ES-I3 (cell line): Measurements from ENCODE around the gene CDAN1.

Experiments
- H3K36me3 ChIP-seq: 2 replicates; pipeline ENCODE4 v1.6.1; 2013; ENCODE audit warnings: mild to moderate bottlenecking, low read length, control low read depth, moderate library complexity; ENCODE audit not compliant: insufficient read depth
- H3K4me1 ChIP-seq: 2 replicates; pipeline ENCODE4 v1.6.1; 2013; ENCODE audit warnings: mild to moderate bottlenecking, control low read depth, low read length; ENCODE audit not compliant: insufficient read depth
- H3K9ac ChIP-seq: 2 replicates; pipeline ENCODE4 v1.6.1; 2013; ENCODE audit warnings: low read depth, mild to moderate bottlenecking, low read length, moderate library complexity
- H3K9me3 ChIP-seq: 2 replicates; pipeline ENCODE4 v1.6.1; 2013; ENCODE audit warnings: mild to moderate bottlenecking, low read length, moderate library complexity; ENCODE audit not compliant: control insufficient read depth, insufficient read depth

Gene CDAN1

DNA sequence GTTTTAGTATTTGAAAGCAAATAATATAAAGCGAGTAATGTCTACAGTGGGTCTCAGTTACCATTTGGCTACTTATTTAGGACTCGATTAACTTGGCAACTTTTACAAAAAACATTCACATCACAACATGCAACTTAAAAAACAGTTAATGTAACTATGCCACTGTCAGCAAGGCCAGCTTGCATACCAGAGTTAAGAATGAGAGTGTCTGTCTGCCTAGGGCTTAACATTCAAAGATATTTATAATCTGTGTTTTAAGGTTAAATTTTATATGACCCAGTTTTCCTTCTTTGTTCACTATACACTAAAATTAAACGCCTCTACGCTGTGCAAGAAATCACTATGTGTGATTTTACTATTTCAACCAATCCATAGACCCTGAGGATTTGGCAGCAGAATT is 5.2 kb upstream of the CDAN1 start:
- no peaks in the 10 kb centered on the region for H3K9me3 ChIP-seq
- no peaks in the 10 kb centered on the region for H3K4me1 ChIP-seq
- H3K36me3 ChIP-seq, result no peaks in the 10 kb centered on the region; the same call in 1 of the 2 replicates
- no peak overlapping the region for H3K9ac ChIP-seq

DNA sequence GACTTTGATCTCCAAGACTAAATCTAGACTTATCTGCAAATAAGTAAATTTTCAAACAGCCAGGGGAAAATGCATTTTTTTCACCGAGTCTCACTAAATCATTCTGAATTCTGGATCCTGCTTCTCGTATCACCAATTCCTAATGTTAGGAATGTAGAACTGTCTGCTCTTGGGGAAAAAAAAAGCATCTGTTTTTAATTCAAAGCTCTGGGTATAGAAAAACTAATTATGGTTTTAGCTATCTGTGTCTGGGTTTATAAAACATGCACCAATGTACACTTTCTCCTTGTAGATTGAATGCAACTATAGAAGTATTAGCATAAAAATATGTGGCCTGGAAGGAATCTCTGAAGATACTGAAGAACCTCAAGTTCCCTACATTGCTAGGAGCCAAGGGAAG is 4.8 kb upstream of the CDAN1 start:
- Histone ChIP-seq H3K9me3 (no peaks in the 10 kb centered on the region), H3K4me1 (no peaks in the 10 kb centered on the region), H3K36me3 (no peaks in the 10 kb centered on the region; the same call in 1 of the 2 replicates), H3K9ac (no peak overlapping the region)

DNA sequence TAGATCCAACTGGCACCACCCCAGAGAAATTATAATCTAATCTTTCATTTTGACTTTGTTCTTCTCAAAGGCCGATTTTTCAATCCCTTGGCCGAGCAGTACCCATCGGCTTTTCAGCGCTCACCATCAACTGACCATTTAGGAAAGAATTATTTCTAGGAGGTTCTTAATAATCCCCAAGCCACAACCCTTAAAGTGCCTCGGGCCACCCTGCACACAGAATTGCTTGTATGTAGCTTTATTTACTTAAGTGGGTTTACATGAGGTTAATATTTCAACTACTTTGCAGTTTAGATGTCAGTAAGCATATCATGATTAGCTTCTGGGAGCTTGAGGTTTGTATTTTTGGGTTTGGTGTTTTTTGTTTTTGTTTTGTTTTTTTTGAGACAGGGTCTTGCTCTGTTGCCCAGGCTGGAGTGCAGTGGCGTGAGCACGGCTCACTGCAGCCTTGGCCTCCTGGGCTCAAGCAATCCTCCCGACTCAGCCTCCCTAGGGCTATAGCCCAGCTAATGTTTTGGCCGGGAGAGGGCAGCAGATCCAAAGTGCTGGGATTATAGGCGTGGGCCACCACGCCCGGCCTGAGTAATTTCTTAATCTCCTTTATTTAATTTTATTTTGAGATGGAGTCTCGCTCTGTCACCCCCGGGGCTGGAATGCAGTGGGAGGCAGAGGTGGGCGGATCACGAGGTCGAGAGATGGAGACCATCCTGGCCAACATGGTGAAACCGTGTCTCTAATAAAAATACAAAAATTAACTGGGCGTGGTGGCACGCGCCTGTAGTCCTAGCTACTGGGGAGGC is 801 bp upstream of the CDAN1 start:
- H3K9ac ChIP-seq, result peak overlapping the region; percentile 86
- H3K9me3 ChIP-seq, result no peaks in the 10 kb centered on the region
- H3K36me3 ChIP-seq, result no peaks in the 10 kb centered on the region; the same call in 1 of the 2 replicates
- H3K4me1 ChIP-seq, result no peaks in the 10 kb centered on the region

DNA sequence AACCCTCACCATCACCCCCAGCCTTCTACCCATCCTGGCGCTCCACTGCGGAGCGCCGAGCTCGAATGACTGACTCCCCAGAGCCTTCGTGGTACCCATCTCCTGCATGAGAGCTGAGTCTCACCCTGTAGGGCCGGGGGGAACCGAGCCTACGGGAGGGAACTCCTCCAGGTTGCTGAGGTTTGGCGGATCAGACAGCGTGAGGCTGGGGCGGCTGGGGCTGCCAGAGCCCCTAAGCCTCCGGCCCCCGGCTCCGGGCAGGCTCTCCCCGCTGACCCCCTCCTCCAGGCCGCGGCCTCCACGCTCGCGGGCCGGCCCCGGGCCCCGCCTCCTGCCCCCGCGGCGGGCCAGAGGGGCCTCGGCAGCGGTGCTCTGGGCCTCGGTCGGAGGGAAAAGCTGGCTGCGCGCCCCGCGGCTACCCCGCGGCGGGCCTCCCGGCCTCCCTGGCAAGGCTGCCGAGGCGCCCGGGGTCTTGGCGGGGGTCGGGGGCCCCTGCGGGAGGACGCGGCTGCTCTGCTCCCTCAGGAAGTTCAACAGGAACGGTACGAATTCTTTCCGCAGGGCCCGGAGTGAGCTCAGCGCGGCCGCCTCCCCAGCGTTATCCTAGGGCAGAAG is 643 bp downstream of the CDAN1 start:
- Histone ChIP-seq H3K36me3 (peaks cover 5% of the 10 kb centered on the region), H3K9me3 (no peaks in the 10 kb centered on the region), H3K4me1 (no peaks in the 10 kb centered on the region), H3K9ac (peak overlapping the region; percentile 62)

DNA sequence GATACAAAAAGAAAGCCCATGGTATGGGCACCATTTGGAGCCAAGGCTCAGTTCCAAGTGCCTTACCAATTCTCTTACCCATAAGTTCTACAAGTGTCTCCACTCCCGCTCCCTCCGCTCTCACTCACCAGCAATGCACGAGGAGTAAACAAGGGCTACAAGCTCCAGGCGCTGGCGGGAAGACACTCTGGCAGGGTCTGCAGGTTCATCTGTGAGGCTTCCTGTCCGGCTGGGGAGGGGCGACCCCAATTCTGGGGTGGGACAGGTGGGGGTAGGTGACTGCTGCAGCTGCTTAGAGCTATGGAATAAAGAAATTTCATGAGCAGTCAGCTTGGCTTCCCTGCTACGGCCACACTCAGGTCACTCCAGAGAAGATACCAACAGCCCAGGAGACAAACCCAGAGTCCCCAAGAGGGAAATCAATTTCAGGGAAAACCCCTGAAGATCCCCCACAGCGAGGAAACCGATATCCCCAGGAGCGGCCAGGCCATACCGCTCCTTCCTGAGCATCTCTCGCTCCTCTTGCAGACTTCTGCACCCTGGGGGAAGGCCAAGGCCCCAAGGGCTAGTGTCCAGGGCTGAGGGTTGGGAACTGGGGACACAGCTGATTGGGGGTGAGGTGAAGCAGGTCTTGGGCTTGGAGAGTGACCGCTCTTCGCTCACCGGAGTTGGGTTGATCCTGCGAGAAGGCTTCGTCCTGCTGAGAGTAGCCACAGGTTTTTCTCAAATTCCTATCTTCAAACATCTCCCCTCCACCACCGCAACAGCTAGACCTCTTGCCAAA is 1.4 kb downstream of the CDAN1 start:
- Histone ChIP-seq H3K9me3 (no peaks in the 10 kb centered on the region), H3K36me3 (peaks cover 5% of the 10 kb centered on the region), H3K4me1 (no peaks in the 10 kb centered on the region), H3K9ac (peak overlapping the region; percentile 62; the same call in 1 of the 2 replicates)

DNA sequence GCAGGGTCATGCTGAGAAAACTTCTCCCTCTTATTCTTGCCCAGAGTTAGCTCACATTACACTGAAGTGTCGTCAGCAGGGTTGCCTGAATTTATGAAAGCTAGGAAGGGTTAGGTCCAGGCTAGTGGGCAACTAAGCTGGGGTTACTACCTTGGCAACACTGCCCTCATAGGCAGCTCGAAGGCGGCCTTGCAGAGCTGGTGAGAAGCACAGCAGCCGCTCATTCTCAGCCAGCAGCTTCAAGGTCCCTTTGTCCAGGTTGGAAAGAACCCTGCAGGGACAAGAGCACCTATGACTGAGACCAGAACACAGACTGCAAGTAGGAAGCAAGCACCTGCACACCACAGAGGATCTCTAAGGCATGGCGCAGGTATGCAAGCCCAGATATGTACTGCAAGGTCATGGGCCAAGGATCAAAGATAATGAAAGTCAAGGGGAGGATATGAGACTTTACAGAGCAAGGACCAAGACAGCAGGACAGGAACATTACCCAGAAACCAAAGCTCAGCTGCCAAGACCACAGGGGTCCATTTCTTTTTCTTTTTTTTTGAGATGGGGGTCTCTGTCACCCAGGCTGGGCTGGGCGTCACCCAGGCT is 2.8 kb downstream of the CDAN1 start:
- peaks cover 5% of the 10 kb centered on the region for H3K36me3 ChIP-seq
- no peaks in the 10 kb centered on the region for H3K9me3 ChIP-seq
- H3K9ac ChIP-seq, result no peak overlapping the region
- H3K4me1 ChIP-seq, result no peaks in the 10 kb centered on the region

DNA sequence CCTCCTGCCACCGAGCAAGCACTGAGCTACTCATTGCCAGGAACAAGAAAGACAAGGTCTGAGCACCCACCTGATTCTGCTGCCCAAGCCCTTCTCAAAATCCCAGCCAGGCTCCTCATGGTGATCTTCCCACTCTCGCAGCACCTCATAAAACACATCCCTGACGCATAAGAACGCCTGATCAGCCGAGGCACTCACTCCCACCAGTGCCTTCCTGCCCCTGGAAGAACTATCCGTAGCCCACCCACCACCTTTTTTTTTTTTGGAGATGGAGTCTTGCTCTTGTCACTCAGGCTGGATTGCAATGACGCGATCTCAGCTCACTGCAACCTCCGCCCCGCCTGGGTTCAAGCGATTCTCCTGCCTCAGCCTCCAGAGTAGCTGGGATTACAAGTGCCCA is 3.9 kb downstream of the CDAN1 start:
- peaks cover 5% of the 10 kb centered on the region for H3K36me3 ChIP-seq
- H3K9me3 ChIP-seq, result no peaks in the 10 kb centered on the region
- peaks cover 7% of the 10 kb centered on the region; the same call in 1 of the 2 replicates for H3K4me1 ChIP-seq
- no peak overlapping the region for H3K9ac ChIP-seq

DNA sequence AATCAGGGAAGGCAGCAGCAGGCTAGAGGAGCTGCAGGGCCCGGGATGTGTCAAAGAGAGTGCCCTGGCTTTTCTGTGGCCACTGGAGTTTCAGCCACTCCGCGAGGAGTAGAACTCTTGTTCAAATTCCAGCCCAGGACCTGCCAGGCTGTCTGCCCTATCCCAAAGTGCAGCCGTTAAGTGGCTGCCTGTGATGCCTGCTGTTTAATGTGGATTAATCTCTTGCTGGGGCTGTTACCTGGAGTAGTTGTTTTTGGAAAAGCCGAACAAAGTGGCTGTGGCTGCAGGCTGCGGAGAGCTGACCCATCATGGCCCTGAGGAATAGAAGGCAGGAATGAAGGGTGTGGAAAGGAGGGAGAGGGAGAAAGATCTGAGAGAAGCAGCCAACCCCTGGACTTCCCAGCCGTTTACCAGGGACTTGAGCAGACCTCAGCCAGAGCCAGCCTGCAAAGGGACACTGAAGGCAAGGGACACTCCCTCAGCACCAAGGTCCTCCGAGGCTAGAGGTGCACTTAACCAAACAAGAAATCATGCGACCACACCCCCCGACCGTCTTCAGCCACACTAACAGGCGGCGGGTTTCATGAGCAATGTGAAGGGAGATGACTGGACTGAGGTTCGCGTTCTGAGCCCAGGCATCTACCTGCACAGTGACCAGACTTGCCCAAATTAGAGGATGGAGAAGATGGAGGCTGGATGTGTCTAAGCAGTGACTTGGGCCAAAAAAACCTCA is 4.7 kb downstream of the CDAN1 start:
- peaks cover 8% of the 10 kb centered on the region for H3K36me3 ChIP-seq
- H3K9ac ChIP-seq, result no peak overlapping the region
- H3K4me1 ChIP-seq, result peaks cover 12% of the 10 kb centered on the region
- H3K9me3 ChIP-seq, result no peaks in the 10 kb centered on the region

DNA sequence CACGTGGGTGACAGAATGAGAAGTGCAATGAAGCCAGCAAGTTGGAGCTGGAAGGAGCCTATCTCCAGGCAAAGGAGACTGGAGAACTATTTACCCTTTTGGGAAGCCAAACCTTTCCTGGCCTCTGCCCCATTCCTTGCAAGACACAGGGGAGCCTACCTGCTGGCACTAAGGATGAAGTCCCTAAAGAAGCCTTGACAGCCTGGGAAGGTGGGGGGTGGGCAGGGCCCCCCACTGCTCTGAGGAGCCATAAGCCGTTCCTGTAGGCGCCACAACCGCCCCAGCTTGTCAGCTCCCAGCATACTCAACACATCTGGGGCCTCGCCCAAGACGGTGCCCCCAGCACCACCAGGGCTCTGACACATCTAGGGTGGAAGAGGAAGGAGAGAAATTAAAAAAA is 5.5 kb downstream of the CDAN1 start:
- Histone ChIP-seq H3K4me1 (peaks cover 12% of the 10 kb centered on the region), H3K9ac (no peak overlapping the region), H3K9me3 (no peaks in the 10 kb centered on the region), H3K36me3 (peaks cover 8% of the 10 kb centered on the region)

DNA sequence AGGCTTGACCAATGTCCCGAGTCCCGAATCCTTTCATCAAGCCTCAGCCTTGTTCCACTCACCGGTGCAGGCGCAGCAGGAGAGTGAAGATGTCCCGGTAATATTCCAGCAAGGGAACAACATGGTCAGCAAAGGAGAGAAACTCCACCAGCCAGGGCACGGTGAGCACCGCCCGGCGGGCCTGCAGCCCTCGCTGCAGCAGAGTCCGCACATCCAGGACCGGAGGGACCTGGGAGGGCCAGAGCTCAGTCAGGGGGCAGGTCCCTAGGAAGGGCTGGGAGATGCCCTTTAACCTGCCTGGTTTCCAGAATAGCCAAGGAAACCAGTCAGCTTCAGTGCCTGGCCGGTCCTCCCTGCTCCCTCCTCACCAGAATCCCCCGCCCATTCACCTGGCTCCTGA is 6.4 kb downstream of the CDAN1 start:
- Histone ChIP-seq H3K36me3 (peaks cover 12% of the 10 kb centered on the region), H3K4me1 (peaks cover 12% of the 10 kb centered on the region), H3K9me3 (no peaks in the 10 kb centered on the region), H3K9ac (no peak overlapping the region)

DNA sequence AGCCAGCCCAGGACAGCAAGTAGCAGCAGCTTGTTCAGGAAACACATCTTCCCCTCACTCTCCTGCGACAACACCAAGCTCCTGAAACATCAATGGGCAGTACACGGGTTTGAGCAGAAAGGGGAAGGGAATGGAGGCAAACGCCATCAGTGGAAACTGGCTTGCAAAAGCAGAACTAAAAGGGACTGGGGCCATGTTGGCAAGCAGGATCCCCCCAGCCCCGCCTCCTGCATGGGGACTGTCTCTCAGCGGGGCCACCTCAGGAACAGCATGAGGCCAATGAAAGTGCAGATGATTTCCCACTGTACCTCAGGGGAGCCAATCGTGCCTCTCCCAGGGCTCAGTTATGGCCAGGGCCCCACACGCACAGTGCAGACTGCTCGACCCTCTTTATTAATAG is 6.8 kb downstream of the CDAN1 start:
- H3K36me3 ChIP-seq, result peaks cover 12% of the 10 kb centered on the region
- H3K9ac ChIP-seq, result no peak overlapping the region
- H3K4me1 ChIP-seq, result peaks cover 12% of the 10 kb centered on the region
- H3K9me3 ChIP-seq, result no peaks in the 10 kb centered on the region

DNA sequence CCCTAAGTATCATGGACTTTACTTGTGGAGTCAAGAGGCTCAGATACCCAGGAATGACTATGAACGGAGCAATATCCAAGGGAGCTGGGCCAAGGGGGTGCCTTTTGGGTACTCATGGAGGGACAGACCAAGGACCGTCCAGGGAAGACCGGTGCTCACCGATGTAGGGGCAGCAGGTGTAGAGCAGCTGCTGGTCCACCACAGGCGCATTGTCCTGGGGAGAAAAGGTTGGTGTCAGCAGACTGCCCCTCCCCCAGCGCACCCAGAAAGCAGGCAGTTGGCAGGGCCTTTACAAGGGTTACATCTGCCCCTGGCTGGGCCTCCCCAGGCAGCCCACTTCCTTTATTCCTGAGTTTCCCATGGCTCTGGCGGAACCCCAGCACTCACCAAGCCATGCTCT is 7.5 kb downstream of the CDAN1 start:
- no peak overlapping the region for H3K9ac ChIP-seq
- H3K4me1 ChIP-seq, result peaks cover 12% of the 10 kb centered on the region
- peaks cover 16% of the 10 kb centered on the region for H3K36me3 ChIP-seq
- no peaks in the 10 kb centered on the region for H3K9me3 ChIP-seq

DNA sequence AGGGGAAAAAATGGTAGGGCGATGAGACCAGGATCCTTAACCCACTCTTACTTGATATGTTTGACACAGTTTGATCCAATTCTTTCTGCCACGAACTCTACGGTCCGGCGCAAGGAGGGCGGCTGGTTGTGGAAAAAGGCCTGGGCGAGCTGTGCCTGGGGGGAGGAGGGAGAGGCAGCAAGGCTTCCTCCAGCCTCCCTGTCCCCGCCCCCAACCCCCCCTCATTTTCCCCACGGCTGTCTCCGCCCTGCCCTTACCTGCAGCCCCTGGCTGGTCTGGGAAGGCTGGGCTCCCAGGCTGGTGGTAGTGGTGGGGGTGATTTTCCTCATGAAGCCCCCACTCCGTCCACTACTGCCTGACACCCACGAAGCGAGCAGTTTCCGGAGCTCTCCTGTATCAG is 8.0 kb downstream of the CDAN1 start:
- Histone ChIP-seq H3K4me1 (peaks cover 12% of the 10 kb centered on the region), H3K36me3 (peaks cover 18% of the 10 kb centered on the region), H3K9me3 (no peaks in the 10 kb centered on the region), H3K9ac (no peak overlapping the region)

DNA sequence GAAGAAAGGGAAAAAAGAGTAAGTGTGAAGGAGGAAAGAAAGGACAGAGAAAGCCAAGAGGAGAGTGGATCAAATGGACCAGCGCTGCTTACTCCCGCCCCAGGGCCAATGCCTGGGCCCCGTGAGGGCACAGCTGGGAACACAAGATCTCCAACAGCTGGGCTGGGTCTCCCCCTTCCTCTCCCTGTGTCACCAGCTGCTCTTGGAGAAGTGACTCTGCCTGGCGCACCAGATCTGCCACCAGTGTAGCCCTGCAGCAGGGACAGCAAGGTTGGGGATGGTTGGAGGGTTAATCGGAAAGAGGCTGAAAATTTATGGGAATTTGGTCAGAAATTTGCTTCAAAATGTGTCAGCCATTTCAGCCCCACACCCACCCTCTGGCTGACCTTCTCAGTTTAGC is 8.4 kb downstream of the CDAN1 start:
- peaks cover 19% of the 10 kb centered on the region for H3K36me3 ChIP-seq
- peaks cover 12% of the 10 kb centered on the region for H3K4me1 ChIP-seq
- H3K9ac ChIP-seq, result no peak overlapping the region
- H3K9me3 ChIP-seq, result no peaks in the 10 kb centered on the region
